Tibial artery (tissue), 4 donors: ENCODE data around the gene TNC.

Source experiments
- DNase-seq, 2 donors: peaks; one replicate each; pipeline ENCODE4 v3.0.0-alpha.2; 2019
- H3K27ac ChIP-seq, 2 donors: fragments of 200-600 bp; sonication (generic) in 1 of 2; 1 replicate in 1 of 2; 2 replicates in 1 of 2; pipeline ENCODE4 v1.5.1; 2018 to 2019; ENCODE audit warnings: mild to moderate bottlenecking in 1 of 2
- H3K27me3 ChIP-seq, 2 donors: fragments of 200-600 bp; sonication (generic) in 1 of 2; one replicate each; pipeline versions ENCODE4 v1.5.1 to v1.6.0; 2016 to 2019
- H3K36me3 ChIP-seq, 3 donors: fragments of 200-600 bp; sonication (generic) in 2 of 3; one replicate each; pipeline ENCODE4 v1.5.1; 2016 to 2019; ENCODE audit warnings: mild to moderate bottlenecking in 2 of 3
- H3K4me1 ChIP-seq, 4 donors: fragments of 200-600 bp; sonication (generic) in 2 of 4; 1 replicate in 3 of 4; 2 replicates in 1 of 4; pipeline ENCODE4 v1.5.1; 2016 to 2019
- H3K4me3 ChIP-seq, 2 donors: fragments of 200-600 bp; sonication (generic) in 1 of 2; 1 replicate in 1 of 2; 2 replicates in 1 of 2; pipeline ENCODE4 v1.5.1; 2018 to 2019; ENCODE audit warnings: mild to moderate bottlenecking in 2 of 2
- H3K9me3 ChIP-seq, 3 donors: fragments of 200-600 bp; sonication (generic) in 1 of 3; one replicate each; pipeline ENCODE4 v1.5.1; 2016 to 2019
- CTCF ChIP-seq, 2 experiments: fragments of 200-600 bp in 1 of 2; fragments of 450-650 bp in 1 of 2; IDR thresholded peaks; one replicate each; pipeline ENCODE4 v1.5.1; 2017 to 2019; ENCODE audit warnings: antibody characterized with exemption in 2 of 2, mild to moderate bottlenecking in 1 of 2, moderate library complexity in 1 of 2
- intact Hi-C: fragments of 100-400 bp; cut with DNase I; formaldehyde crosslinking; loops from one replicate; pipeline ENCODE4 v1.15.0; 2023; ENCODE audit warnings: low total_unique reads

TNC gene

GRCh38 chr9:115103746-115104477 is 14.0 kb downstream of the TNC start:
- H3K27me3 ChIP-seq = no peaks in the 10 kb centered on the region
- peak overlapping the region; percentile 58 to 60 for H3K27ac ChIP-seq
- no peak for DNase-seq
- H3K36me3 ChIP-seq = no peaks in the 10 kb centered on the region
- H3K4me1 ChIP-seq = peaks cover 0 to 93% (median 18%) of the 10 kb centered on the region in 4 donors
- no peak overlapping the region for H3K4me3 ChIP-seq
- TF ChIP-seq CTCF (IDR thresholded peaks at IDR 0.05) = no peak
- no peaks in the 10 kb centered on the region for H3K9me3 ChIP-seq
- intact Hi-C loops = no loop called here

GRCh38 chr9:115099901-115100300 is 18.1 kb downstream of the TNC start:
- no peak for TF ChIP-seq CTCF (IDR thresholded peaks at IDR 0.05)
- H3K4me1 ChIP-seq = peaks cover 0 to 78% (median 15%) of the 10 kb centered on the region in 4 donors
- no peak for DNase-seq
- no peak overlapping the region for H3K4me3 ChIP-seq
- H3K27ac ChIP-seq = peak overlapping the region; percentile 23 to 47
- intact Hi-C loops = no loop called here
- no peaks in the 10 kb centered on the region for H3K36me3 ChIP-seq
- no peaks in the 10 kb centered on the region for H3K27me3 ChIP-seq
- no peaks in the 10 kb centered on the region for H3K9me3 ChIP-seq

GRCh38 chr9:115098226-115098965 is 19.6 kb downstream of the TNC start:
- no peaks in the 10 kb centered on the region for H3K9me3 ChIP-seq
- intact Hi-C loops = no loop called here
- H3K4me3 ChIP-seq = no peak overlapping the region
- H3K27me3 ChIP-seq = no peaks in the 10 kb centered on the region
- H3K4me1 ChIP-seq = peaks cover 0 to 78% (median 18%) of the 10 kb centered on the region in 4 donors
- no peaks in the 10 kb centered on the region for H3K36me3 ChIP-seq
- no peak for TF ChIP-seq CTCF (IDR thresholded peaks at IDR 0.05)
- peak overlapping the region; percentile 47 to 62 for H3K27ac ChIP-seq
- no peak for DNase-seq

GRCh38 chr9:115093520-115093919 is 24.4 kb downstream of the TNC start:
- no peak for TF ChIP-seq CTCF (IDR thresholded peaks at IDR 0.05)
- no peaks in the 10 kb centered on the region for H3K27me3 ChIP-seq
- intact Hi-C loops = no loop called here
- no peaks in the 10 kb centered on the region for H3K9me3 ChIP-seq
- no peak for DNase-seq
- H3K4me1 ChIP-seq = peaks cover 0 to 46% (median 11%) of the 10 kb centered on the region in 4 donors
- H3K4me3 ChIP-seq = no peak overlapping the region
- H3K36me3 ChIP-seq = peaks cover 8 to 18% (median 14%) of the 10 kb centered on the region in 3 donors
- H3K27ac ChIP-seq = peak overlapping the region in 1 of 2 donors; percentile 19

- Histone ChIP-seq H3K27me3 (no peaks in the 10 kb centered on the region), H3K36me3 (peaks cover 24 to 35% (median 34%) of the 10 kb centered on the region in 3 donors), H3K9me3 (no peaks in the 10 kb centered on the region), H3K4me1 (peaks cover 0 to 45% (median 7%) of the 10 kb centered on the region in 4 donors), H3K4me3 (no peak overlapping the region), H3K27ac (peak overlapping the region in 1 of 2 donors; percentile 24)
- DNase-seq = no peak
- TF ChIP-seq CTCF (IDR thresholded peaks at IDR 0.05) = no peak
- intact Hi-C loops = no loop called here
Measured at GRCh38 chr9:115090486-115090885, 27.5 kb downstream of the TNC start.
